ENCODE results near the gene HUNK.
A peak's percentile ranks its signal among the peaks of the same experiment; 100 is the strongest.

The HUNK gene

GRCh38 chr21:31893851-31894415, 21.1 kb downstream of the HUNK start:
- TF ChIP-seq CTCF (conservative IDR thresholded peaks at IDR 0.05; ENCODE audit: control insufficient read depth, insufficient read depth, low read depth, low read length) = no peak
- DNase-seq (ENCODE audit: low read depth) = no peak
- no peak overlapping the region for H3K4me3 ChIP-seq (ENCODE audit: control insufficient read depth, low read depth, low read length)

GRCh38 chr21:31894457-31894856, 21.6 kb downstream of the HUNK start:
- TF ChIP-seq CTCF (conservative IDR thresholded peaks at IDR 0.05; ENCODE audit: control insufficient read depth, insufficient read depth, low read depth, low read length) = no peak
- DNase-seq (ENCODE audit: low read depth) = no peak
- no peak overlapping the region for H3K4me3 ChIP-seq (ENCODE audit: control insufficient read depth, low read depth, low read length)

- no peak overlapping the region for H3K4me3 ChIP-seq (ENCODE audit: control insufficient read depth, low read depth, low read length)
- no peak for DNase-seq (ENCODE audit: low read depth)
- TF ChIP-seq CTCF (conservative IDR thresholded peaks at IDR 0.05; ENCODE audit: control insufficient read depth, insufficient read depth, low read depth, low read length) = no peak
Measured at GRCh38 chr21:31895077-31895835, 22.4 kb downstream of the HUNK start.

GRCh38 chr21:31896019-31896418, 23.2 kb downstream of the HUNK start:
- TF ChIP-seq CTCF (conservative IDR thresholded peaks at IDR 0.05; ENCODE audit: control insufficient read depth, insufficient read depth, low read depth, low read length) = no peak
- DNase-seq (ENCODE audit: low read depth) = no peak
- no peak overlapping the region for H3K4me3 ChIP-seq (ENCODE audit: control insufficient read depth, low read depth, low read length)

GRCh38 chr21:31897311-31897710, 24.5 kb downstream of the HUNK start:
- peak; percentile 12 for DNase-seq (ENCODE audit: low read depth)

GRCh38 chr21:31898933-31899630, 26.3 kb downstream of the HUNK start:
- no peak for TF ChIP-seq CTCF (conservative IDR thresholded peaks at IDR 0.05; ENCODE audit: control insufficient read depth, insufficient read depth, low read depth, low read length)
- no peak overlapping the region for H3K4me3 ChIP-seq (ENCODE audit: control insufficient read depth, low read depth, low read length)
- no peak for DNase-seq (ENCODE audit: low read depth)

More at GRCh38 chr21:31897311-31897710, 24.5 kb downstream of the HUNK start:
- TF ChIP-seq CTCF (conservative IDR thresholded peaks at IDR 0.05; ENCODE audit: control insufficient read depth, insufficient read depth, low read depth, low read length) = no peak
- no peak overlapping the region for H3K4me3 ChIP-seq (ENCODE audit: control insufficient read depth, low read depth, low read length)
